H1 (cell line): ENCODE measurements around the gene CMTM1. TPM values are rescaled to one million over a fixed set of nuclear protein-coding genes. Genes with fewer than 3 reads are reported as not detected.
A peak's percentile ranks its signal among the peaks of the same experiment; 100 is the strongest.

Experiments
- CTCF ChIA-PET: fragments of 300-600 bp; sonication (Branson Sonifier 250); formaldehyde crosslinking; loops from one replicate; lab custom pipeline; 2021; ENCODE audit not compliant: partially characterized antibody; lab: Charles Lee
- POLR2A ChIA-PET: fragments of 300-600 bp; sonication (Branson Sonifier 250); formaldehyde crosslinking; loops from one replicate; lab custom pipeline; 2021; ENCODE audit warnings: inconsistent platforms; ENCODE audit not compliant: partially characterized antibody; lab: Charles Lee
- DNase-seq, 2 experiments: peaks; one replicate each; pipeline versions ENCODE4 v3.0.0 to v3.0.0-alpha.2; 2010 to 2022; ENCODE audit warnings: low spot score in 2 of 2, low read depth in 1 of 2, mixed read lengths in 1 of 2
- FAIRE-seq: peaks from 2 replicates; lab custom pipeline; 2011; peaks lifted over from hg19 to GRCh38; lab: Jason Lieb, UNC
- H2AFZ ChIP-seq: 2 replicates; pipeline ENCODE4 v1.8.1; 2012; ENCODE audit warnings: low read length, inconsistent platforms
- H2AK5ac ChIP-seq: 2 replicates; pipeline ENCODE4 v1.6.1; 2013; ENCODE audit warnings: low read depth, low read length
- H2BK120ac ChIP-seq: replicated peaks from 2 replicates; pipeline ENCODE3; 2013; ENCODE audit warnings: low read depth, low read length, inconsistent platforms
- H2BK12ac ChIP-seq: 2 replicates; pipeline ENCODE4 v1.6.1; 2013; ENCODE audit warnings: low read depth, low read length
- H2BK15ac ChIP-seq: 2 replicates; pipeline ENCODE4 v1.6.1; 2013; ENCODE audit warnings: low read length
- H2BK20ac ChIP-seq: 2 replicates; pipeline ENCODE4 v1.6.1; 2013; ENCODE audit warnings: low read length
- H2BK5ac ChIP-seq: 2 replicates; pipeline ENCODE4 v1.6.1; 2013; ENCODE audit warnings: low read depth, low read length
- H3K14ac ChIP-seq: 2 replicates; pipeline ENCODE4 v1.6.1; 2013; ENCODE audit warnings: inconsistent platforms; ENCODE audit not compliant: insufficient read length
- H3K18ac ChIP-seq: 2 replicates; pipeline ENCODE4 v1.6.1; 2013; ENCODE audit warnings: low read length; ENCODE audit errors: extremely low read depth
- H3K23ac ChIP-seq: 2 replicates; pipeline ENCODE4 v1.6.1; 2013; ENCODE audit warnings: inconsistent platforms; ENCODE audit not compliant: insufficient read length
- H3K23me2 ChIP-seq: 2 replicates; pipeline ENCODE4 v1.6.1; 2013; ENCODE audit warnings: low read depth, low read length
- H3K27ac ChIP-seq: 2 replicates; pipeline ENCODE4 v1.6.1; 2011; ENCODE audit warnings: low read depth, low read length, inconsistent platforms
- H3K27me3 ChIP-seq, 4 experiments: replicated peaks in 1 of 4; 1 replicate in 1 of 4; 2 replicates in 3 of 4; pipeline versions ENCODE4 v1.6.1 to v1.8.1; 2011 to 2013; ENCODE audit warnings: low read length in 3 of 4, mild to moderate bottlenecking in 3 of 4, inconsistent platforms in 2 of 4, mixed read lengths in 2 of 4, moderate library complexity in 1 of 4; ENCODE audit not compliant: control insufficient read depth in 3 of 4, insufficient read depth in 3 of 4; ENCODE audit errors: extremely low read depth in 1 of 4
- H3K36me3 ChIP-seq, 4 experiments: 2 replicates each; pipeline versions ENCODE4 v1.6.1 to v1.8.1; 2011 to 2013; ENCODE audit warnings: mild to moderate bottlenecking in 4 of 4, low read length in 3 of 4, moderate library complexity in 2 of 4, control low read depth in 1 of 4, inconsistent platforms in 1 of 4; ENCODE audit not compliant: insufficient read depth in 4 of 4, control insufficient read depth in 2 of 4
- H3K4ac ChIP-seq: replicated peaks from 2 replicates; pipeline ENCODE3; 2013; ENCODE audit warnings: low read length, low read depth, mixed read lengths, inconsistent platforms; ENCODE audit not compliant: insufficient read length
- H3K4me1 ChIP-seq, 4 experiments: replicated peaks in 1 of 4; 1 replicate in 1 of 4; 2 replicates in 3 of 4; pipeline versions ENCODE4 v1.6.1 to v1.8.1; 2011 to 2013; ENCODE audit warnings: low read length in 3 of 4, inconsistent platforms in 2 of 4, mixed read lengths in 1 of 4; ENCODE audit not compliant: insufficient read depth in 4 of 4, control insufficient read depth in 3 of 4
- H3K4me2 ChIP-seq, 2 experiments: 2 replicates each; pipeline versions ENCODE4 v1.6.1 to v1.8.1; 2011 to 2013; ENCODE audit warnings: low read depth in 2 of 2, low read length in 2 of 2, control low read depth in 1 of 2, inconsistent platforms in 1 of 2, mild to moderate bottlenecking in 1 of 2; ENCODE audit not compliant: insufficient read depth in 1 of 2
- H3K4me3 ChIP-seq, 4 experiments: fragments of 200-600, 300-600 bp in 1 of 4; sonication (generic), shearing (Covaris generic), sonication (Bioruptor Twin) in 1 of 4; 2 replicates each; pipeline versions ENCODE4 v1.5.1 to v1.8.1; 2011 to 2016; ENCODE audit warnings: low read length in 4 of 4, low read depth in 3 of 4, control low read depth in 2 of 4, inconsistent platforms in 2 of 4, mild to moderate bottlenecking in 2 of 4, mixed read lengths in 1 of 4, moderate library complexity in 1 of 4; ENCODE audit not compliant: insufficient read depth in 2 of 4; ENCODE audit errors: extremely low read depth in 1 of 4
- H3K56ac ChIP-seq: replicated peaks from 2 replicates; pipeline ENCODE3; 2013; ENCODE audit warnings: low read depth, mild to moderate bottlenecking, mixed read lengths, low read length, inconsistent platforms; ENCODE audit not compliant: insufficient read length
- H3K79me1 ChIP-seq: 2 replicates; pipeline ENCODE4 v1.6.1; 2013; ENCODE audit warnings: low read depth, low read length, control low read depth
- H3K79me2 ChIP-seq, 2 experiments: 2 replicates each; pipeline versions ENCODE4 v1.6.1 to v1.8.1; 2012 to 2013; ENCODE audit warnings: low read length in 2 of 2, mild to moderate bottlenecking in 2 of 2, inconsistent platforms in 1 of 2; ENCODE audit not compliant: insufficient read depth in 2 of 2, control insufficient read depth in 1 of 2
- H3K9ac ChIP-seq, 4 experiments: replicated peaks in 1 of 4; 1 replicate in 1 of 4; 2 replicates in 3 of 4; pipeline versions ENCODE4 v1.6.1 to v1.8.1; 2011 to 2013; ENCODE audit warnings: low read depth in 3 of 4, low read length in 3 of 4, control low read depth in 2 of 4, mild to moderate bottlenecking in 2 of 4, moderate library complexity in 2 of 4, inconsistent platforms in 1 of 4; ENCODE audit errors: extremely low read depth in 1 of 4
- H3K9me3 ChIP-seq, 2 experiments: 2 replicates each; pipeline versions ENCODE4 v1.6.1 to v1.8.1; 2012 to 2013; ENCODE audit warnings: mild to moderate bottlenecking in 2 of 2, moderate library complexity in 2 of 2, control low read depth in 1 of 2, inconsistent platforms in 1 of 2, low read depth in 1 of 2, low read length in 1 of 2, mixed read lengths in 1 of 2; ENCODE audit not compliant: insufficient read depth in 2 of 2
- H4K20me1 ChIP-seq, 2 experiments: replicated peaks in 1 of 2; 2 replicates each; pipeline versions ENCODE3 to v1.8.1; 2011 to 2013; ENCODE audit warnings: inconsistent platforms in 2 of 2, low read length in 2 of 2, mild to moderate bottlenecking in 1 of 2; ENCODE audit not compliant: insufficient read depth in 2 of 2, control insufficient read depth in 1 of 2
- H4K5ac ChIP-seq: 2 replicates; pipeline ENCODE4 v1.6.1; 2013; ENCODE audit warnings: low read length, low read depth, mixed read lengths, inconsistent platforms; ENCODE audit not compliant: insufficient read length
- H4K8ac ChIP-seq: 2 replicates; pipeline ENCODE4 v1.8.0; 2013; ENCODE audit warnings: mild to moderate bottlenecking, moderate library complexity, low read length, inconsistent platforms; ENCODE audit not compliant: insufficient read depth; ENCODE audit errors: extremely low read depth
- H4K91ac ChIP-seq: replicated peaks from 2 replicates; pipeline ENCODE3; 2013; ENCODE audit warnings: low read length, mixed read lengths, inconsistent platforms; ENCODE audit not compliant: insufficient read length
- BRCA1 ChIP-seq: IDR thresholded peaks from 2 replicates; pipeline ENCODE4 v1.6.1; 2012; ENCODE audit warnings: low read depth, low read length, improper control_type of control experiment
- CHD2 ChIP-seq: IDR thresholded peaks from 2 replicates; pipeline ENCODE4 v1.6.1; 2012; ENCODE audit warnings: low read length, improper control_type of control experiment
- CTBP2 ChIP-seq: IDR thresholded peaks from 2 replicates; pipeline ENCODE4 v1.7.0; 2011; ENCODE audit warnings: borderline replicate concordance, mild to moderate bottlenecking, moderate library complexity, mixed read lengths, low read length; ENCODE audit not compliant: insufficient read depth, insufficient read length
- HDAC6 ChIP-seq: IDR thresholded peaks from one replicate; pipeline ENCODE4 v1.7.1; 2012; ENCODE audit warnings: low read depth, mild to moderate bottlenecking, inconsistent platforms, low read length, moderate library complexity
- KDM5A ChIP-seq: fragments of 200-600 bp; IDR thresholded peaks from 2 replicates; pipeline ENCODE4 v1.7.1; 2012; ENCODE audit warnings: mild to moderate bottlenecking, low read length, inconsistent platforms, mixed read lengths
- MAX ChIP-seq: IDR thresholded peaks from 2 replicates; pipeline ENCODE4 v1.6.1; 2012; ENCODE audit warnings: inconsistent platforms
- RAD21 ChIP-seq, 2 experiments: IDR thresholded peaks in 1 of 2; conservative IDR thresholded peaks in 1 of 2; 2 replicates each; pipeline ENCODE4 v1.6.1; 2011; ENCODE audit warnings: low read depth in 2 of 2, low read length in 2 of 2, improper control_type of control experiment in 1 of 2, inconsistent platforms in 1 of 2, mild to moderate bottlenecking in 1 of 2, moderate library complexity in 1 of 2
- SIN3A ChIP-seq, 2 experiments: IDR thresholded peaks in 1 of 2; conservative IDR thresholded peaks in 1 of 2; 2 replicates each; pipeline ENCODE4 v1.6.1; 2011 to 2012; ENCODE audit warnings: low read length in 2 of 2, improper control_type of control experiment in 1 of 2, low read depth in 1 of 2, mild to moderate bottlenecking in 1 of 2
- SIRT6 ChIP-seq: IDR thresholded peaks from one replicate; pipeline ENCODE4 v1.7.1; 2012; ENCODE audit warnings: low read length, inconsistent platforms
- SUZ12 ChIP-seq: fragments of 200-600 bp; sonication (generic); IDR thresholded peaks from 2 replicates; pipeline ENCODE4 v1.6.1; 2012; ENCODE audit warnings: mild to moderate bottlenecking, inconsistent platforms, low read length, moderate library complexity, mixed read lengths
- WGBS, 2 experiments: shearing (Covaris generic) in 1 of 2; methylation state at CpG; one replicate each; pipeline versions ENCODE4 v1.1.6 to v1.1.7; 2013 to 2015; ENCODE audit warnings: low lambda C conversion rate in 2 of 2, mixed read lengths in 2 of 2, inconsistent platforms in 1 of 2, low coverage in 1 of 2, missing lambda C conversion rate in 1 of 2; ENCODE audit not compliant: insufficient replicate concordance in 2 of 2, insufficient coverage in 1 of 2, insufficient read length in 1 of 2; ENCODE audit errors: extremely low coverage in 1 of 2, missing lambda C conversion rate in 1 of 2; 5-methylcytosine and 5-hydroxymethylcytosine counted together
- polyA plus RNA-seq, 7 experiments: library from polyadenylated mRNA; depleted of rRNA in 3 of 7; stranded (reverse) in 5 of 7; unstranded in 2 of 7; fragments of >200 nt in 5 of 7; fragments of 200-250 nt in 2 of 7; gene quantifications; 1 replicate in 5 of 7; 2 replicates in 1 of 7; 4 replicates in 1 of 7; pipeline versions ENCODE4 v1.2.1 to v1.2.3, GENCODE V29; 2011 to 2013; ENCODE audit warnings: missing spikeins in 2 of 7, mixed read lengths in 2 of 7
- total RNA-seq: library from RNA; stranded (reverse); fragmentation: NEBNext Ultra II Directional; extraction: Animal tissue kit (Norgen Biotek cat#: 25700); gene quantifications from 2 replicates; pipeline ENCODE4 v1.2.1, GENCODE V29; 2021

The CMTM1 gene
- total and polyA plus RNA-seq, 2 of the 8 experiments (the other 6 are each of a cell fraction or from before 2014, with no cell fraction given), result 1.2 to 2.0 TPM

GRCh38 chr16:66549284-66550131 is 16.7 kb upstream of the CMTM1 start, which contains the start of gene TK2:
TK2 (minus strand) TSS chr16:66550122; CDS start chr16:66550061, 61 bp downstream.
- Histone ChIP-seq H4K20me1 (no peaks in the 10 kb centered on the region), H3K23ac (no peak within 1 kb of the TSS), H3K4me1 (peaks cover 0 to 12% (median 9%) of the 10 kb centered on the region in 4 experiments; a peak in 5 of 7 replicates), H4K8ac (peak within 1 kb of the TSS; percentile 95), H3K79me2 (no peaks in the 10 kb centered on the region), H3K9ac (peak within 1 kb of the TSS; percentile 76 to 89 (median 84)), H3K56ac (peak within 1 kb of the TSS; percentile 63), H3K18ac (peak within 1 kb of the TSS; percentile 78), H2AFZ (peak within 1 kb of the TSS; percentile 48; the same call in 1 of the 2 replicates), H2BK20ac (no peak within 1 kb of the TSS), H3K27ac (peak within 1 kb of the TSS; percentile 77), H3K36me3 (no peaks in the 10 kb centered on the region), H3K79me1 (no peaks in the 10 kb centered on the region; the same call in 1 of the 2 replicates), H2BK5ac (peak within 1 kb of the TSS; percentile 83; the same call in 1 of the 2 replicates), H2BK12ac (peak within 1 kb of the TSS; percentile 50; the same call in 1 of the 2 replicates), H4K91ac (no peak within 1 kb of the TSS), H2BK120ac (no peak within 1 kb of the TSS), H3K27me3 (peaks cover 0 to 21% (median 12%) of the 10 kb centered on the region in 4 experiments; a peak in 6 of 7 replicates), H3K9me3 (peaks cover 0 to 4% of the 10 kb centered on the region in 2 experiments; a peak in 1 of 4 replicates), H3K4me3 (peak within 1 kb of the TSS; percentile 49 to 72 (median 60)), H3K4me2 (peak within 1 kb of the TSS; percentile 78 to 90), H4K5ac (peak within 1 kb of the TSS; percentile 87), H3K14ac (no peak within 1 kb of the TSS), H3K4ac (peak within 1 kb of the TSS; percentile 81), H2AK5ac (no peak within 1 kb of the TSS), H2BK15ac (peak within 1 kb of the TSS; percentile 61), H3K23me2 (peaks cover 15% of the 10 kb centered on the region)
- POLR2A ChIA-PET, result interaction anchor here (0.7 to 2.8 kb wide), 9 partner anchors 10 to 143 kb away, joined by 3 to 9 read pairs (median 3); partner anchors contain the start of gene CMTM3
- FAIRE-seq (no peak), DNase-seq (peak in 1 of 2 experiments; percentile 80)
- CTCF ChIA-PET, result interaction anchor here (1.0 to 2.1 kb wide), 5 partner anchors 14 to 205 kb away, joined by 3 to 4 read pairs (median 3); no protein-coding TSS in a partner anchor
- 8% methylated on average over 78 of the region's 80 CpGs; no CpG with 5 or more reads in 1 of the 2 experiments for WGBS, 2 experiments
- TF ChIP-seq SIN3A (conservative IDR thresholded peaks at IDR 0.05 in 1 of 2, IDR thresholded peaks at IDR 0.05 in 1 of 2; ENCODE audit: low read depth in 1 of 2, low read length in 2 of 2) (0 out of 4 replicates have a peak, but pooled peaks of 1 of the 2 experiments have one; percentile 4), MAX (peak; percentile 13; the same call in 1 of the 2 replicates), RAD21 (IDR thresholded peaks at IDR 0.05 in 1 of 2, conservative IDR thresholded peaks at IDR 0.05 in 1 of 2; ENCODE audit: low read depth in 2 of 2, low read length in 2 of 2) (no peak), SIRT6 (no peak), HDAC6 (no peak), CTBP2 (no peak), BRCA1 (no peak), CHD2 (no peak), KDM5A (no peak), SUZ12 (no peak)
